Stimulated activated CD4-positive, alpha-beta T cell treated with anti-CD3 and anti-CD28 coated beads, Interleukin-1b, Interleukin-23, amount 100 ng/mL, for 4 hours (primary cell): Measurements from ENCODE around the gene KRT82.

Source experiments
- DNase-seq, 2 donors: peaks; one replicate each; pipeline ENCODE4 v3.0.0-alpha.2; 2020; ENCODE audit warnings: low read depth in 2 of 2

The KRT82 gene

DNA sequence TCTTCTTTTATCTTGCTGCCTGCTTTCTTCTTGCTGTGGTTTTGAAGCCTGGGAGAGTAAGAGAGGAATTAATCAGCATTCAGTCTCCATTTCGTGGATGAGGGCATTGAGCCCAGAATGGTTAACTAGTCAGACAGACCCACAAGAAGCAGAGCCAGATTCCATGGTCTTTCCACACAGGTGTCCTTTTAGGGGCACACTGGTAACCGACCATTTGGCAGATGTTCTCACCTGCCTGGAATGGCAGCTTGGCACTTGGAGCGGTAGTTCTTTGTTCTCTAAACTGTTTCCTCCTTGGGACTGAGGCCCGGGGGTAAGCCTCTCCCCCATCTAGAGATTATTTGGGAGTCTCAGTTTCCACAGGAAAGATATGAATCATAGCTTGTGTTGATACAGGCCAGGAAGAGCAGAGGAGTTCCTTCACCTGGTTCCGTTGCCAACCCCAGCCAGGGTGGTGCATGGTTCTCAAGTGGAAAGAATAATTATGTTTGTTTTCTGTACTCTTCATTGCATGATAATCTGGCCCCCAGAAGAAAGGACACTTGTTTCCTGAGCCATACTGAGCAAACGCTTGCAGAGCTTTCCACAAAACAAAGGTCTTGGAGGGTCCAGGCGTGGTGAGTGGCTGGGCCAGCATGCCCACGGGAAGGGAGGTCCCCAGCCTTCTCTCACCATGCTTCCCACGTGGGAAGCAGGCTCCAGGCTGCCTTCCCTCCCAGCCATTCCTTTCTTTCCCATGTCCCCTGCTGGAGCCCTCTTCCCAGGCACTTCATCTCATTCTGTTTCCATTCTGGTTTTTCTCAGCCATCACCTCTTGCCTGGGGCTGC lies 30.1 kb upstream of the KRT82 start:
- no peak for DNase-seq

GRCh38 chr12:52435659-52435999 lies 29.5 kb upstream of the KRT82 start:
- DNase-seq: no peak

GRCh38 chr12:52434760-52435530 lies 28.8 kb upstream of the KRT82 start:
- DNase-seq: no peak

- DNase-seq: no peak
These were observed 28.1 kb upstream of the KRT82 start, which contains the start of gene KRT75 for GRCh38 chr12:52434081-52434733. Gene KRT75, minus strand, starts transcription at chr12:52434371. Its CDS starts 67 bp downstream, at chr12:52434304.

- DNase-seq: no peak
These were observed 27.5 kb upstream of the KRT82 start for GRCh38 chr12:52433501-52434080.

DNA sequence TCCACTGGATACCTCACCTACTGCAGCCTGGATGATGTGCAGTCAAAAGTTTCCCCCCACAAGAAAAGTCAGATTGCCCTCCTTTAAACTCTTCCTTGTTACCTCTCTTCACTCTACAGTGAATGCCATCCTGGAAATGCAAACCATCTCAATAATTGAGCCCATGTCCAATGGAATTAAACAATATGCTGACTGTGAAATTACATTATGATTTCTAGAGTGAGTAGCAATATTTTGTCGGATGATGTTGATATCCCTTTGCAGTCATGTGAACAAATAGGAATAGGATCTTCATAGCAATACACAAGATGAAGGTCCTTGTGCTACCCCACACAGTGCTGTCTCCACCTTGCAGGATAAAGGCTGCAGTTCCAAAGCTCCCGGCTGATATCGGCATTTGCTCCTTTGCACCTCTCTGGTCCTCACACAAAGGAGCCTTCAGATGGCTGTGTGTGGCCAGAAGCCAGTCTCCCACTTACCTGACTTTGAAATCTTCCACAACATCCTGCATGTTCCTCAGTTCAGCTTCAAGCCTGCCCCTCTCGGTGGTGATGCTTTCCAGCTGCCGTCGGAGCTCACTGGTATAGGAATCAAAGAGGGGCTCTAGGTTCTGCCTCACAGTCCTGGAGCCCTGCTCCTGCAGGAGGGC lies 26.5 kb upstream of the KRT82 start:
- no peak for DNase-seq

DNA sequence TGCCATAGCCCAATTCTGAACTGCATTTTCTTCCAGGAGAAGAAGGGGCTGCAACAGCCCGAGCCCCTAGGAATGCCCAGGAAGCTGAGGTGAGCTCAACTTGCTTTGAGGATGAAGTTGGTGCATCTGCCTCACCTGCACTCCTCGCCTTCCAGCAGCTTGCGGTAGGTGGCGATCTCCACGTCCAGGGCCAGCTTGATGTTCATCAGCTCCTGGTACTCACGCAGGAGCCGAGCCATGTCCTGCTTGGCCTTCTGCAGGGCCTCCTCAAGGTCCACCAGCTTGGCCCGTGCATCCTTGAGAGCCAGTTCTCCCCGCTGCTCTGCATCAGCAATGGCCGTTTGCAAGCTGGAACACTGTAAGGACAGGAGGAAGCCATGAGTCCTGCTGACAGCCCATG lies 22.0 kb upstream of the KRT82 start:
- no peak for DNase-seq

DNA sequence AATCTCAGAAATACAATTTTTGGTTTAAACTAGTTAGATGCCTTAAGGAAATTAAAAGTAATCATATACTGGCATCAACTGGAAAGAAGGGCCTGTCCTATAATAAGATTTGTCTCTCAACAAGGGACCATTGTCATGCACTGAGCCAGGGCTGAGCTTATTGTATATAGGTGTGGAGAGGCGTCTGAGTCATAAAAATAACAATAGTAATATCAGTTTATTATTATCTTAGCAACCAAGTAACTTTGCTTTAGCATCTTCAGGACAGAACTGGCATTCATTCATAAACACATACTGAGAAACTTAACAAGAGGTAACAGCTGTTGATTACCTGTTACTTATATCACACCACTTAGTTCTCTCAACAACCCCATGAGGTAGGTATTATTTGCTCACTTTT lies 20.9 kb upstream of the KRT82 start:
- no peak for DNase-seq

- no peak for DNase-seq
These were observed 19.9 kb upstream of the KRT82 start for GRCh38 chr12:52426034-52426433.

DNA sequence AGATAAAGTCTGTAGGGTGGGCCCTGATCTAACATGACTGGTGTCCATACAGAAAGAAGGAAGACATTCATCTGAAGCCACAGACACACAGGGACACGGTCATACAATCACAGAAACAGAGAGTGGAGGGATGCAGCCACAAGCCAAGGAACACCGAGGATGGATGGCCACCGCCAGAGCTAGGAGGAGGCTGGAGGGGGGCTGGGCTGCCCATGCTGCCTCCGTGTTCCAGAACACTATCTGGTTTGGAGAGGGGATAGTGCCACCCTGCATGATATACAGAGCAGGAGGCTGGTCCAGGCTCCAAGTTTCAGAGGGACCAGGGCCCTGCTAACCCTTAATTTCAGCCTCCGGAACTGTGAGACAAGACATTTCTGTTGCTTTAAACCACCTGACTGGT lies 19.3 kb upstream of the KRT82 start:
- no peak for DNase-seq

DNA sequence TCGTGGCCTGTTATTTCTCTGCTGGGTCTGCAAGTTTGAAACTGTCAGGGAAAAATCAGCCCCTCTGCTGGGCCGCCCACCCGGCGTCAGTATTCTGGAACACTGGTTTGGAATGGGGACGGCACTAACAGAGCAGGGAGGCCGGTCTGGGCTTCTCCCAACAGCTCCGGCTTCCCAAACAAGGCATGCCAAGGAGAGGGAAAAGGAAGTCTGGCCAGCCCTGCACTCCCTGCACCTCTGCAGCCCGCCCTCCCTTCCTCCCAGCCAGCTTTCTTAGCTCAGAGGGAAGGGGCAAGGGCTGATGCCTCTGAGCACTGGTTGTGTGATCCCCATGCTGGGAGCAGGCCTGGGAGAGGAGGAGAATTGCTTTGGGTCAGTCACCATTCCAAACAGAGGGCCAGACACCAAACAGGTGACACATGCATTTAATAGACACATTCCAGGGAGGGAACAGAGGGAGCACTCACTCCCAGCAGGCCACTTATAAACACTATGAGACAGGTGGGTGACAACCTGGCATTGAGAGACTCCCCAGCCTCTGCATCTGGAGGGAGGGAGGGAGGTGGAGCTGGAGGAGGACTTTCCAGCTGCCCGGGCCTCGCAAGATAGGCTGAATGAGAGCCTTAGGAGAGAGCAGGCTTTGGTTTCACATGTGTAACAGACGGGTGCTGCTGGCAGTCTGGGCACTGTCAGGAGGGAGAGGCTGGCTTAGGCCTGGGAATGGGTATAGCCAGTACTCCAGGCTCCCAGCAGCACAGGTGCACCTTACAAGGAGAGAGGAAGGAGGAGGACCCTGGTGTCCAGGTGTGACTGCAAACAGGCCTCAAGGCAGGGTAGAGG lies 17.7 kb upstream of the KRT82 start:
- DNase-seq: no peak

DNA sequence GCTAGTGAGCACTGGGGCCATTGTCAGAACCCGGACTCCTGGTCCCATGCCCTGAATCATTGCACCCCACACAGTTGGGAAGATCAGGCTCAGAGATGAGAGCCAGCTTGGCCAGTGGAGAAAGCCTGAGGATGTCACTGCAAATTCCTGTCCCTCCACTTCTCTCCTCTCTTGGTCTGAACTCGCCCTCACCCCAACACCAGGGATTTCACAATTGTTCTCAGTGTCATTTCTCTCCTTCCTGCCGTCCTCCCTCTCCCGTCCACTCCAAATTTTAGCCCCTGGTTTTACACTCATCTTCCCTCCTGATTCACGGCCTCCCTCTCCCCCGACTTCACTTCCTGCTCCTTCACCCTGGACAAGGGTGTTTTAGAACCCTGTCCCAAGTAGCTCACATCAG lies 16.9 kb upstream of the KRT82 start:
- DNase-seq: no peak

DNA sequence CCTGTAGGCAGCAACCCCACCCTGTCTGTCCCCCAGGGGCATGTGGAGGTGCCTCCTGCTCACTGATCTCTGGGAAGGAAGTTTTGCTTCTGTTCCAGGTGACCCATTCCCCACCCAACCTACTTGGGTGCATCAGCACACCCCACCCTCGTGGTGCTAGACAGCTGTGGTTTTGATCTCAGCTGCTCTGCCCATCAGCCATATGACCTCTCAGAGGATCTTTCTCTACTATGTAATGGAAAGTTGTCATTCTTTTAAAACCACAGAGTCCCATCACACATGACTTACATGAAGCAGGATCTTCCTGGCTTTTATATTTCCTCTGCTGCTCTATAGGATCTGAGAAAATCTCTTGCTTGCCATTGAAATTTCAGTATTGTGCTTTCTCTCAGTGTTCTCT lies 13.5 kb upstream of the KRT82 start:
- DNase-seq: no peak

DNA sequence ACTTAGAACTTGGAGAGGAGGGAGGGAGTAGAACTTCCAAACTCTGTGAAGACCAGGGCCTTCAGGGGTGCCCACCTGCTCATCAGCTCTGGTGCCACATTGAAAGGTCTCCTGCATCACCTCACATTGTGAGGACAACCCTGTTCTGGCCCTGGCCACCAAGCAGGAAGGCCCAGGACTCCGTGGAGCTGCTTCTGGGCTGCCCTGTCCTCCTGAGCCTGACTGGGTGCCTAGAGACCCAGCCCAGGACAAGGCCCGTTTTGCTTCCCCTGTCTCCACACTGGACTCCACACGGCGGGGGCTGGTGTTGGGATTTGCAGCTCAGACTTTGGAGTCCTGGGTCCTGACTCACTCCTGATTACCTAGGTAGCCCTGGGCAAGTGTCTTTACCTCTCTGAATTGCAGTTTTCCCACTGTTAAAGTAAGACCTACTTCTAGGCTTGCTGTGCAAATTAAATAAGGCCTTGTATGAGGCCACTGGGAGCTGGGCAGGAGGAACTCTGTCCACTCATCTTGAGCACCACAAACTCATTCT lies 12.5 kb upstream of the KRT82 start:
- DNase-seq: no peak

- no peak for DNase-seq
These were observed 11.6 kb upstream of the KRT82 start for GRCh38 chr12:52417740-52418139.

DNA sequence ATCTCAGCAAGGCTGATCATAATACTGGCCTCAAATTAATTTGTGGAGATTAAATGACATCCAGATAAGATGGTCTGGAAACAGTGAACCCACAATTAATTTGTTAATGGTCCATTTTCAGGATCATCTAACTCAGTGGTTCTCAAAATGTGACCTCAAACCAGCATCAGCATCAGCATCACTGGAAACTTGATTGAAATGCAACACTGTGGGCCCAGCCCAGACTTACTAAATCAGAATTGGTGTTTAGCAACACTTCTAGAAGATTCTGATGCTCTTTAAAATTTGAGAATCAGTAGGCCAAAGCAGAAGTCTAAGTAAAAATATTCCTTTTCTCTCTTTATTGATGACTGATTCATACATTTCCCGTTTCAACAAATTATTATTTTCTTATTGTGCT lies 10.7 kb upstream of the KRT82 start:
- no peak for DNase-seq

- DNase-seq: no peak
These were observed 10.0 kb upstream of the KRT82 start for GRCh38 chr12:52415870-52416750.

DNA sequence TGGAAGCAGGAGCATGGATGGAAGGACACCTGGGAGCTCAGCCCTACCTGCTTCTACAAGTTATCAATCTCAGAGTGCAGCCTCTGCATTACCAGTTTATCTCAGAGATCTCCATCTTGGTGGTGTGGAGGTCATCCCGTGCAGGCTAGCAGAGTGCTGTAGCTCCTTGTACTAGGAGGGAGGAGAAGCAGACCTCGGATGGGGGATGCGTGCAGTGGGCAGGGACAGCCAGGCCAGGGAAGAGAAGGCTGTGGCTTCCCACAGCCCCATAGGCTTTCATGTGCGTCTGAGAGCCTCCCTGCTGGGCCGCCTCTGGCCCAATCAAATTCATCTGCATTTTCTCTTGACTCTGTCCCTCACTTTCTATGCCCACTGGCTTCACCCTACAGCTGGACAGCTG lies 8.8 kb upstream of the KRT82 start:
- no peak for DNase-seq

- no peak for DNase-seq
These were observed 7.7 kb upstream of the KRT82 start for GRCh38 chr12:52413782-52414345.
